ENCODE data around the gene IVD.

GRCh38 chr15:40460404-40460803 is 54.8 kb downstream of the IVD start:
- no peak for TF ChIP-seq CTCF (IDR thresholded peaks at IDR 0.05)
- TF ChIP-seq POLR2A (IDR thresholded peaks at IDR 0.05) = no peak
